NK-92 (cell line): ENCODE results near the gene RHEBL1.
A peak's percentile ranks its signal among the peaks of the same experiment; 100 is the strongest.

Experiments
- DNase-seq: peaks from one replicate; lab custom pipeline; 2025; ENCODE audit not compliant: unreplicated experiment; lab: John Stamatoyannopoulos, UW

The RHEBL1 gene

GRCh38 chr12:49021292-49021915 lies 48.4 kb downstream of the RHEBL1 start:
- no peak for DNase-seq

GRCh38 chr12:49020441-49020840 lies 49.3 kb downstream of the RHEBL1 start:
- no peak for DNase-seq

- no peak for DNase-seq
These were observed 50.1 kb downstream of the RHEBL1 start for GRCh38 chr12:49019443-49020324.

GRCh38 chr12:49019120-49019430 lies 50.7 kb downstream of the RHEBL1 start:
- DNase-seq: no peak

- DNase-seq: peak; percentile 64
These were observed 51.3 kb downstream of the RHEBL1 start, which contains the start of gene PRKAG1 for GRCh38 chr12:49018261-49019119. TSS of gene PRKAG1 (minus strand) at chr12:49018776. CDS start at chr12:49018740, 36 bp downstream.

- DNase-seq: no peak
These were observed 51.9 kb downstream of the RHEBL1 start for GRCh38 chr12:49017891-49018260.

- no peak for DNase-seq
These were observed 54.6 kb downstream of the RHEBL1 start for GRCh38 chr12:49015196-49015595.
